ENCODE data around the gene MTMR12.

DNA sequence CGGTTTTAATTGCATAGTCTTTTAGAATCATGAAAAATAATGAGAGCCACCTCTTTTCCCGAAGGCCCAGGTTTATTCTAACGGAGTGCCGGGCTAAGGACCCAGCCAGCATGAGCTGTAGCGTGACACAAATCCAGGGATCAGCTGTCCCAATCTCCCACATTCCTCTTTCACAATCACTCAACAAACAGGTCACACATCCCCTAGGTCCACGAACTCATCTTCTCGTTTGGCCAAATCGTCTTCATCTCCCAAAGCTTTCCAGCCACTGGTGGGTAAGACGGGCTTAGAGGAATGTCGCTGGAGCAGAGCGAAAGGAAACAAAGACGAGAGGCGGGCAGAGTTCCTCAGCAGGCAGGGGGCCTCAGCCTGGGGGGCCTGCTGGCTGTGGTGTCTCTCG, 83.2 kb downstream of the MTMR12 start:
- TF ChIP-seq ZFP30 (CRISPR knock-in tag; IDR thresholded peaks at IDR 0.05) (no peak), BACH2 (CRISPR knock-in tag; IDR thresholded peaks at IDR 0.05; ENCODE audit: borderline replicate concordance) (no peak)

Measured in SK-N-SH treated with all-trans-retinoic acid at 6 μM for 48 hours (cell line).